Karpas-422 (cell line): ENCODE results near the gene ALOX5AP. TPM values are rescaled to one million over a fixed set of nuclear protein-coding genes. Genes with fewer than 3 reads are reported as not detected.

ENCODE experiments used
- DNase-seq: peaks from one replicate; pipeline ENCODE4 v3.0.0-alpha.2; 2015
- H2AFZ ChIP-seq: fragments of 200-600 bp; sonication (generic); 2 replicates; pipeline ENCODE4 v1.6.1; 2014; ENCODE audit warnings: antibody characterized with exemption, low read length, mixed read lengths
- H3K27ac ChIP-seq: fragments of 200-600 bp; sonication (generic); 2 replicates; pipeline ENCODE4 v1.5.1; 2014; ENCODE audit warnings: mild to moderate bottlenecking, low read length, moderate library complexity
- H3K27me3 ChIP-seq: fragments of 200-600 bp; sonication (generic); 2 replicates; pipeline ENCODE4 v1.6.1; 2014; ENCODE audit warnings: low read length, mixed read lengths
- H3K36me3 ChIP-seq: fragments of 200-600 bp; sonication (generic); 2 replicates; pipeline ENCODE4 v1.6.1; 2014; ENCODE audit warnings: low read length, mixed read lengths; ENCODE audit not compliant: insufficient read depth
- H3K4me1 ChIP-seq: fragments of 200-600 bp; sonication (generic); 2 replicates; pipeline ENCODE4 v1.6.1; 2014; ENCODE audit warnings: mild to moderate bottlenecking, low read length, mixed read lengths
- H3K4me2 ChIP-seq: fragments of 200-600 bp; sonication (generic); 2 replicates; pipeline ENCODE4 v1.6.1; 2014; ENCODE audit warnings: low read length, low read depth, mild to moderate bottlenecking; ENCODE audit not compliant: poor library complexity, severe bottlenecking
- H3K4me3 ChIP-seq: fragments of 200-600 bp; sonication (generic); 2 replicates; pipeline ENCODE4 v1.5.1; 2014; ENCODE audit warnings: mild to moderate bottlenecking, antibody characterized with exemption, low read length, mixed read lengths
- H3K79me2 ChIP-seq: fragments of 200-600 bp; sonication (generic); 2 replicates; pipeline ENCODE4 v1.6.1; 2014; ENCODE audit warnings: mild to moderate bottlenecking, low read length, mixed read lengths
- H3K9ac ChIP-seq: fragments of 200-600 bp; sonication (generic); 2 replicates; pipeline ENCODE4 v1.6.0; 2014; ENCODE audit warnings: low read length
- H3K9me2 ChIP-seq: fragments of 200-600 bp; sonication (generic), shearing (Covaris generic); replicated peaks from 2 replicates; pipeline ENCODE4 v1.6.0; 2014; ENCODE audit warnings: mild to moderate bottlenecking, low read length, moderate library complexity; ENCODE audit not compliant: insufficient read depth
- H3K9me3 ChIP-seq: fragments of 300-700, 200-600 bp; sonication (generic); 2 replicates; pipeline ENCODE4 v1.6.1; 2014; ENCODE audit warnings: low read length, mixed read lengths
- H4K20me1 ChIP-seq: fragments of 200-600 bp; sonication (generic); 2 replicates; pipeline ENCODE4 v1.6.1; 2014; ENCODE audit warnings: mild to moderate bottlenecking, antibody characterized with exemption, low read length, low read depth; ENCODE audit not compliant: insufficient read depth
- total RNA-seq: library from RNA; depleted of rRNA; stranded (reverse); fragments of >200 nt; shearing (Covaris generic); gene quantifications from 2 replicates; pipeline ENCODE4 v1.2.3, GENCODE V29; 2014; ENCODE audit warnings: low replicate concordance

Gene ALOX5AP
- total RNA-seq, 1 experiment from 2014 or later, result 512 TPM

- H3K36me3 ChIP-seq, result no peaks in the 10 kb centered on the region
- H2AFZ ChIP-seq, result no peak overlapping the region
- H4K20me1 ChIP-seq, result no peaks in the 10 kb centered on the region
- H3K27ac ChIP-seq, result no peak overlapping the region
- DNase-seq, result no peak
- no peaks in the 10 kb centered on the region for H3K27me3 ChIP-seq
- H3K4me2 ChIP-seq, result no peak overlapping the region
- H3K9me3 ChIP-seq, result no peaks in the 10 kb centered on the region
- H3K4me1 ChIP-seq, result peaks cover 16% of the 10 kb centered on the region
- no peaks in the 10 kb centered on the region for H3K9me2 ChIP-seq
- H3K4me3 ChIP-seq, result no peak overlapping the region
- H3K79me2 ChIP-seq, result no peaks in the 10 kb centered on the region
- H3K9ac ChIP-seq, result no peak overlapping the region
Observed at GRCh38 chr13:30697177-30697953, 38.0 kb upstream of the ALOX5AP start.

GRCh38 chr13:30697996-30698401, 37.3 kb upstream of the ALOX5AP start:
- Histone ChIP-seq H3K4me1 (peaks cover 16% of the 10 kb centered on the region), H3K4me3 (no peak overlapping the region), H2AFZ (no peak overlapping the region), H3K4me2 (no peak overlapping the region), H3K9ac (no peak overlapping the region), H3K36me3 (no peaks in the 10 kb centered on the region), H3K9me3 (no peaks in the 10 kb centered on the region), H3K79me2 (no peaks in the 10 kb centered on the region), H3K27ac (no peak overlapping the region), H3K9me2 (no peaks in the 10 kb centered on the region), H3K27me3 (no peaks in the 10 kb centered on the region), H4K20me1 (no peaks in the 10 kb centered on the region)
- no peak for DNase-seq

GRCh38 chr13:30698488-30699005, 36.8 kb upstream of the ALOX5AP start:
- H3K9ac ChIP-seq, result no peak overlapping the region
- H2AFZ ChIP-seq, result no peak overlapping the region
- no peak overlapping the region for H3K4me2 ChIP-seq

GRCh38 chr13:30700364-30700763, 35.0 kb upstream of the ALOX5AP start:
- Histone ChIP-seq H3K79me2 (no peaks in the 10 kb centered on the region), H3K9me3 (no peaks in the 10 kb centered on the region), H3K9ac (no peak overlapping the region), H3K27me3 (no peaks in the 10 kb centered on the region), H3K4me1 (peaks cover 16% of the 10 kb centered on the region), H2AFZ (no peak overlapping the region), H3K4me2 (no peak overlapping the region), H3K27ac (no peak overlapping the region), H3K9me2 (no peaks in the 10 kb centered on the region), H3K4me3 (no peak overlapping the region), H3K36me3 (no peaks in the 10 kb centered on the region), H4K20me1 (no peaks in the 10 kb centered on the region)
- DNase-seq, result no peak

More at GRCh38 chr13:30698488-30699005, 36.8 kb upstream of the ALOX5AP start:
- no peaks in the 10 kb centered on the region for H3K9me3 ChIP-seq
- H4K20me1 ChIP-seq, result no peaks in the 10 kb centered on the region
- no peaks in the 10 kb centered on the region for H3K9me2 ChIP-seq
- no peak overlapping the region for H3K4me3 ChIP-seq
- H3K27ac ChIP-seq, result no peak overlapping the region
- peaks cover 16% of the 10 kb centered on the region for H3K4me1 ChIP-seq
- no peaks in the 10 kb centered on the region for H3K79me2 ChIP-seq
- no peaks in the 10 kb centered on the region for H3K36me3 ChIP-seq
- H3K27me3 ChIP-seq, result no peaks in the 10 kb centered on the region
- no peak for DNase-seq

GRCh38 chr13:30702006-30702405, 33.3 kb upstream of the ALOX5AP start:
- Histone ChIP-seq H3K4me3 (no peak overlapping the region), H3K79me2 (no peaks in the 10 kb centered on the region), H3K4me2 (no peak overlapping the region), H4K20me1 (no peaks in the 10 kb centered on the region), H3K9ac (no peak overlapping the region), H3K9me3 (no peaks in the 10 kb centered on the region), H3K36me3 (no peaks in the 10 kb centered on the region), H3K27me3 (no peaks in the 10 kb centered on the region), H3K27ac (no peak overlapping the region), H2AFZ (no peak overlapping the region), H3K9me2 (no peaks in the 10 kb centered on the region), H3K4me1 (peaks cover 8% of the 10 kb centered on the region)
- DNase-seq, result no peak

- Histone ChIP-seq H3K36me3 (no peaks in the 10 kb centered on the region), H3K27ac (no peak overlapping the region), H3K9me2 (no peaks in the 10 kb centered on the region), H3K9me3 (no peaks in the 10 kb centered on the region), H3K4me2 (no peak overlapping the region), H3K79me2 (no peaks in the 10 kb centered on the region), H3K4me3 (no peak overlapping the region), H3K4me1 (peaks cover 4% of the 10 kb centered on the region; the same call in 1 of the 2 replicates), H2AFZ (no peak overlapping the region), H4K20me1 (no peaks in the 10 kb centered on the region), H3K9ac (no peak overlapping the region), H3K27me3 (no peaks in the 10 kb centered on the region)
- no peak for DNase-seq
Observed at GRCh38 chr13:30704596-30704995, 30.7 kb upstream of the ALOX5AP start.

- no peak overlapping the region for H3K9ac ChIP-seq
- no peaks in the 10 kb centered on the region for H3K79me2 ChIP-seq
- DNase-seq, result no peak
- H3K4me3 ChIP-seq, result no peak overlapping the region
- no peaks in the 10 kb centered on the region for H3K4me1 ChIP-seq
- H3K9me3 ChIP-seq, result no peaks in the 10 kb centered on the region
- no peaks in the 10 kb centered on the region for H4K20me1 ChIP-seq
- H3K4me2 ChIP-seq, result no peak overlapping the region
- H3K9me2 ChIP-seq, result no peaks in the 10 kb centered on the region
- H3K27ac ChIP-seq, result no peak overlapping the region
- no peaks in the 10 kb centered on the region for H3K27me3 ChIP-seq
- no peak overlapping the region for H2AFZ ChIP-seq
- no peaks in the 10 kb centered on the region for H3K36me3 ChIP-seq
Observed at GRCh38 chr13:30705680-30706079, 29.7 kb upstream of the ALOX5AP start.

GRCh38 chr13:30708541-30708940, 26.8 kb upstream of the ALOX5AP start:
- DNase-seq, result no peak
- Histone ChIP-seq H3K27me3 (no peaks in the 10 kb centered on the region), H3K9me2 (no peaks in the 10 kb centered on the region), H3K79me2 (no peaks in the 10 kb centered on the region), H4K20me1 (no peaks in the 10 kb centered on the region), H3K36me3 (no peaks in the 10 kb centered on the region), H3K27ac (no peak overlapping the region), H3K4me2 (no peak overlapping the region), H3K9me3 (no peaks in the 10 kb centered on the region), H2AFZ (no peak overlapping the region), H3K9ac (no peak overlapping the region), H3K4me3 (no peak overlapping the region), H3K4me1 (no peaks in the 10 kb centered on the region)
